D721Med (cell line): ENCODE measurements around the gene CCDC167.

Experiments used
- DNase-seq: peaks from one replicate; pipeline ENCODE4 v3.0.0; 2011; ENCODE audit warnings: low spot score; ENCODE audit not compliant: insufficient read length
- FAIRE-seq: peaks from 2 replicates; lab custom pipeline; 2011; peaks lifted over from hg19 to GRCh38; lab: Jason Lieb, UNC
- CTCF ChIP-seq: IDR thresholded peaks from 2 replicates; pipeline ENCODE4 v1.5.1; 2012; ENCODE audit warnings: mild to moderate bottlenecking, control low read depth; ENCODE audit not compliant: insufficient read depth; ENCODE audit errors: missing control alignments

Gene CCDC167

DNA sequence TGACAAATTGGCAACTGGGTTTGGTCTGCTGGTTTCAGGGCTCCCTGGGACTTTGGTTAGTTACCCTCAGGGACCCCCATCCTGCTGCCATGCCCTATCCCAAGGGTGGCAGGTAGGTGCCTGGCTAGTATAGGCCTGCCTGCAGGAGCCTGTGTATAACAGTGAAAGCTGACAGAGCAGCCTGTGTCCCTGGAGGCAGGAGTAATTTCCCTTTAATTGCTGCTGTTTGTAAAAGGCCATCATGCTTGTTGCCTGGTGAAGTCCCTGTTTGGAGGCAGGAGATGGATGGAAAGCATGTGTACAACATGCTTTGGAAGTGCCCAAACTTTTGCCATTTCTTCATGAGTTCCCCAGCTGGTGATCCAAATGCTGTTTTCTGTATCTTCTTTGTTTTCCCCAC is 36.6 kb downstream of the CCDC167 start:
- no peak for TF ChIP-seq CTCF
- FAIRE-seq (no peak), DNase-seq (no peak)

DNA sequence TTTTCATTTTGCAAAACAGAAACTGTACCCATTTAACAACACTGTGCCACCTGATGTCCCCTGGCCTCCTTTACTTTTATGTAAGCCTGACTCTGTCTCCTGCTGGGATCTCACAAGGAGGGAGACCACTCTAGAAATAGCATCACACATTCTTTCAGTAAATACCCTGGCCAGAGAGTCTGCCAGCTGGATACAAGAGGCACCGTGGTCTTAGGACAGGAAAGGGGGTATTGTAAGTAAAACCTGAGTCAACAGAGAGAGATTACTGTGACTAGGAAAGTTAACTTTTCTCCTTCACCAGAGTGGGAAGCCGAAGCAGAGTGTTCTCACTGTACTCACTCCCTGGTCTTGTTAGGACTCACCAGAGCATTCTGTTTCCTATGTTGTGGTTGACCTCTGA is 38.9 kb downstream of the CCDC167 start:
- DNase-seq (no peak), FAIRE-seq (no peak)
- no peak for TF ChIP-seq CTCF

GRCh38 chr6:37459981-37460800 is 39.5 kb downstream of the CCDC167 start:
- DNase-seq (no peak), FAIRE-seq (no peak)
- no peak for TF ChIP-seq CTCF

DNA sequence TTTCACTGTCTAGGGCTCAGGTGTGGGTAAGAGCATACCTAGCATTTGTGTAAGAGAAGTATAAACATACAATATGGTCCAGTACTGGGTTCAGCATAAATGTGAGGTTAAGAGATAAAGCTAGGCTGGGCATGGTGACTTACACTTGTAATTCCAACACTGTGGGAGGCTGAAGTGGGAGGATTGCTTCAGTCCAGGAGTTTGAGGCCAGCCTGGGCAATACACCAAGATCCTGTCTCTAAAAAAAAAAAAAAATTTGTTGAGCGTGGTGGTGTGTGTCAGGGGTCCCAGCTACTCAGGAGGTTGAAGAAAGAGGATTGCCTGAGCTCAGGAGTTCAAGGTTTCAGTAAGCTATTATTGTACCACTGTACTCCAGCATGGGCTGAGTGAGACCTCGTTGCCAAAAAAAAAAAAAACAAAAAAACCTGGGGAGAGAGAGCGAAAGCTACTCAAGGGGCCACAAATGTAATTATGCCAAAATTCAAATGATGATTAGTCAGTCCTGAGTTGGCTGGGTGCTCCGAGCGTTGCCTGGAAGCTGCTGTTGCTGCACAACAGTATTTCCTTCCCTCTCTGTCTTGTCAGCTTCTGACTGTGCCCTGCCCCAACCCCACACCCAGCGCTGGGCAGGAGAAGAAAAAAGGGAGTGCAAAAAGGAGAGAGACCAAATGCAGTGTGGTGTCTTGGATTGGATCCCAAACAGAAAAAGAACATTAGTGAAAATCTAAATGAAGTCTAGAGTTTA is 42.7 kb downstream of the CCDC167 start:
- FAIRE-seq (no peak), DNase-seq (no peak)
- TF ChIP-seq CTCF = no peak

DNA sequence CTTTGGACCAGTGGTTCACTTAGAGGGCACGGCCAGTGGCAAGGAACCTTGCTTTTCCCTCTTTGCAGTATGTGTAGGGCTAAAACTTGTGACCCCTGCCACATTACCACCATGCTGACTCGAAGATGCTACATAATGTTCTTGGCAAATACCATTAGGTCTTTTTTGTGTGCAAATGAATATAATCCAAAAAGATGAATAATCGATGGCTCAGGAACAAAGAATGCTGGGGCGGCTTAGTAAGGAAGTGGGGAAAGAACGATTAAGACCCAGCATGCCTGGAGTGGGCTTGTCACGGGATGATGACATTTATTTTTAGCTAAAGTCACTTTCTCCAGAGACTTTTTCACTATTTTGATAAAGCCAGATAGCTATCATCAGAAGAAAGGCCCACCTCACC is 43.6 kb downstream of the CCDC167 start:
- DNase-seq = no peak
- FAIRE-seq = no peak
- no peak for TF ChIP-seq CTCF

- no peak for TF ChIP-seq CTCF
- no peak for DNase-seq
- no peak for FAIRE-seq
These were observed 45.1 kb downstream of the CCDC167 start for GRCh38 chr6:37454420-37455140.

- FAIRE-seq = no peak
- TF ChIP-seq CTCF = no peak
- no peak for DNase-seq
These were observed 47.2 kb downstream of the CCDC167 start for GRCh38 chr6:37452522-37452921.
